Activated T-cell treated with anti-CD3 and anti-CD28 coated beads for 4 hours (primary cell): Measurements from ENCODE around the gene OGFOD3.
"Not testable (repeated sequence)": the region's sequence is repeated elsewhere in the genome, so short reads cannot be mapped to it uniquely, and the experiment has no call there.

Experiments used
- DNase-seq: peaks from one replicate; pipeline ENCODE4 v3.0.0-alpha.2; 2020

OGFOD3 gene

DNA sequence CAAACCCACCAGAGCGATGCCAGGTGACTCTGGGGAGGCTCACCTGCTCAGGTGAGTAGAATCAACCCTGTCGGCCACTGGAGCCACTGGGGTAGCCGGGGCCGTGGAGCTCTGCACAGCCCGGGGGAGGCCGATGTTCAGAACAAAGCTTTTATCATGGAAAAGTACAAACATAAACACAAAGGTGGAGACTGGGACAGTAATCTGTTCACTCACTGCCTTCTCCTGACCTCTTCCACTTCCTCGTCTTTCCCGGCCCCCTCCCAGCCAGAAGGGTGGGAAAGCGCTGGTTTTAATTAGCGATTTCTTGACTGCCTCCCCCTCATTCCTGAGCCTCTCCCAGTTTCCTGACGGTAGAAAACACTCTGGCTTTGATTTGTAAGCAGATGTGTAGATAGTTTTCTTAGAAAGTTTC lies 69.1 kb downstream of the OGFOD3 start:
- DNase-seq = no peak

GRCh38 chr17:82348866-82349265 lies 69.5 kb downstream of the OGFOD3 start:
- DNase-seq = no peak

GRCh38 chr17:82348434-82348833 lies 70.0 kb downstream of the OGFOD3 start:
- no peak for DNase-seq

DNA sequence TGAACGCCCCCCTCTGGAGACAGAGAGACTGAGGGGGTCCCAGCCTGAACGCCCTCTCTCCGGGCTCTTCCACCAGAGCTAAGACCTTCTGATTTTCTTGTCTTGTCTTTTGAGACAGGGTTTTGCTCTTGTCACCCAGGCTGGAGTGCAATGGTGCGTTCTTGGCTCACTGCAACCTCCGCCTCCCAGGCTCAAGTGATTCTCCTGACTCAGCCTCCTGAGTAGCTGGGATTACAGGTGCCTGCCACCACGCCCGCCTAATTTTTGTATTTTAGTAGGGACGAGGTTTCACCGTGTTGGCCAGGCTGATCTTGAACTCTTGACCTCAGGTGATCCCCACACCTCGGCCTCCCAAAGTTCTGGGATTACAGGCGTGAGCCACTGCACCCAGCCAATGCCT lies 70.4 kb downstream of the OGFOD3 start:
- DNase-seq = not testable (repeated sequence)

DNA sequence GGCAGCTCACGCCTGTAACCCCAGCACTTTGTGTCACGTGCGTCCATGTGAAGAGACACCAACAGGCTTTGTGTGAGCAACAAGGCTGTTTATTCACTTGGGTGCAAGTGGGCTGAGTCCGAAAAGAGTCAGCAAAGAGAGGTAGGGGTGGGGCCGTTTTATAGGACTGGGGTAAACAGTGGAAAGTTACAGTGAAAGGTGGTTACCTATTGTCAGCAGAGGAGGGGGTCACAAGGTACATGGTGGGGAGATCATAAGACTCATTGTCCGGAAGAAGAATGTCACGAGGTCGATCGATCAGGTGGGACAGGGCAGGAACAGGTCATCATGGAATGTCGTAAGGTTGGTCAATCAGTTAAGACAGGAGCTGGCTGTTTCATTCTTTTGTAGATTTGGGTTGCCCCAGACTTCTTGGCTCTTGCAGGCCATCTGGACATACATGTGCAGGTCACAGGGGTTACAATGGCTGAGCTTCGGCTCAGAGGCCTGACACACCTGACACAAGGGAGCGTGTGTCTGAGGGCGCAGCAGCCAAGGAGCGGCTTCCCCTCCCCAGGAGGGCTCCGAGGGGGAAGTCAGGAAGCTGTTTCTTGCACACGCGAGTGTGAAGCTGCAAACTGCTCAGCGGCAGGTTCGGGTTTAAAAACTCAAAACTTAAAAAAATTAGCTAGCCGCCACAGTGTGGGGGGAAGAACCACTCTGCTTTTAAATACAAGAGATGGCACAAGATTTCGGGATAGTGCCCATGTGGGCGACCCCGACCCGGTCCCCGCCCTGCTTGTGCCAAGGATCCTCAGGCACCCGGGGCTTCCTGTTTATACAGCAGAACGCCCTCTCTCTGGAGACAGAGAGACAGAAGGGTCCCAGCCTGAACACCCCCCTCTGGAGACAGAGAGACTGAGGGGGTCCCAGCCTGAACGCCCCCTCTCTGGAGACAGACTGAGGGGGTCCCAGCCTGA lies 71.8 kb downstream of the OGFOD3 start:
- DNase-seq = no peak

- DNase-seq = no peak
These were observed 73.0 kb downstream of the OGFOD3 start for GRCh38 chr17:82345151-82345976.

DNA sequence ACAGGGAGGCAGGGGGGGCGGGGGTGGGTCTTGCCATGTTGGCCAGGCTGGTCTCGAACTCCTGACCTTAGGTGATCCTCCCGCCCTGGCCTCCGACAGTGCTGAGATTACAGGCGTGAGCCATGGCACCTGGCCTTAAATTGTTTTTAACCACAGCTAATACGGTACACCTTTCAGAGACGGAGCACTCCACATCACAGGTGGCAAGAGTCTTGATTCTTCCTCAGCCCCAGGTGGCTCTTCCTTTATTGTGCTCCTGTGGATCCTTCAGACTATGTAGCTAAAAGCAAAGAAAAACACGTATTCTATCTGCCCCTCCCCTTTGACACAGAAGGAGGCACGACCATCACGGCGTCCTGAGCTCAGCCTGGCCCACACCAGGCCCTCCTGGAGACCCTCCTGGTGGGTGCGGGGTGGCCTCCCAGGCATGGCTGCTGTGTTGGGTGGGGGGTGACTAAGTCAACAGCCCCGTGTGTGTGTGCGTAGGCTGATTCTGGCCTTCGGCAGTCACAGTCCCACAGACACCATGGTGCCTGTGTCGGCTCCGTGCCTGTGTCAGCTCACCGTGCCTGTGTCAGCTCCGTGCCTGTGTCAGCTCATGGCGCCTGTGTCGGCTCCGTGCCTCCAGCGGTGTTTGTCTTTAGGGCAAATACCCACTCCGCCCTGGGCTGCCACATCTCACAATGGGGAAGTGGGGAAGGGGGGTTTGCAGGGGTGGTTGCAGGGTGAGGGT lies 74.0 kb downstream of the OGFOD3 start:
- no peak for DNase-seq

DNA sequence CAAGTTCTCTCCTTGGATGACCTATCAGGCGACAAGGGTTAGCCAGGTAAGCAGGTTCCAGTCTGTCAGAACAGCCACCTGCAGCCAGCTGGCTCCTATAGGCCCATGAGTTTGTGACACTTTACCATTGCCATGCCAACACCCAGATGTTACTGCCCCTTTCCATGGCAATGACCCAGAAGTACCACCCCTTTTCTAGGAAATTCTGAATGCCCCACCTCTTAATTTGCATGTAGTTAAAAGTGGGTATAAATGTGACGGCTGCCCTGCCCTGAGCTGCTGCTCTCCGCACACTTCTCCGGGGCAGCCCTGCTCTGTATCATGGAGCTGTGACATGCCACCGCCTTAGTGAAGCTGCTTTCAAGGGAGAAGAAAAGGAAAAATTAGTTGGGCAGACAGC lies 74.8 kb downstream of the OGFOD3 start:
- DNase-seq = no peak

DNA sequence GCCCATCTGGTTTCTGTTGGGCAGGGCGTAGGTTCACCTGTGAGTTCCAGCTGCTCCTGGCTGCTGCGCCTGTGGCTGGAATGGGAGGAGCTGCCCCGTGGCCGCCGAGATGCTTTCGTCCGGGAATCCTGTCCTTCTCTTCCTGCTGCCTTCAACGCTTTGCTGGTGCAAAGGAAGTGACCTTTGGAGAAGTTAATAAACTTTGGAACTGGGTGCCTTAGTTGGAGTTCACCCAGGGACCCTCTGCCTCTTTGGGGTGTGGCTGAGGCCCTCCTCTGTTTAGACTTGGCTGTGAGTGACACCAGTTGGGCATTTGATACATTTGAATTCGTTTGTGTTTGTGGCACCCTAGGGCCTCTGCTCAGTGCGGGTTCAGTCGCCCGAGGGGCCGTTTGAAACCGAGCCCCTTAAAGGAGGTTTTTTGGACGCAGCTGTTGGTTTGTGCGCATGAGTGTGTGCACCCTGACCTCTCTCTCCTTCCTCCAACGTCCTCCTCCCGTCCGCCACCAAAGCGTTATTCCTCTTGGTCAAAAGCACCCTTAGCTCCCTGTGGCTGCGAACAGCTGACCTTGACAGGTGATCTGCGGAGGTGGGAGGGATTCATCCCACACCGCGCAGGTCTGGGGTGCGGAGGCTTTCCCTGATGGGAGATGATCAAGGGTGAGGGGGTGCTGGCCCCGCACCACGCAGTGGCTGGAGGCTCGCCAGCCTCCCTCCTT lies 75.9 kb downstream of the OGFOD3 start:
- no peak for DNase-seq

DNA sequence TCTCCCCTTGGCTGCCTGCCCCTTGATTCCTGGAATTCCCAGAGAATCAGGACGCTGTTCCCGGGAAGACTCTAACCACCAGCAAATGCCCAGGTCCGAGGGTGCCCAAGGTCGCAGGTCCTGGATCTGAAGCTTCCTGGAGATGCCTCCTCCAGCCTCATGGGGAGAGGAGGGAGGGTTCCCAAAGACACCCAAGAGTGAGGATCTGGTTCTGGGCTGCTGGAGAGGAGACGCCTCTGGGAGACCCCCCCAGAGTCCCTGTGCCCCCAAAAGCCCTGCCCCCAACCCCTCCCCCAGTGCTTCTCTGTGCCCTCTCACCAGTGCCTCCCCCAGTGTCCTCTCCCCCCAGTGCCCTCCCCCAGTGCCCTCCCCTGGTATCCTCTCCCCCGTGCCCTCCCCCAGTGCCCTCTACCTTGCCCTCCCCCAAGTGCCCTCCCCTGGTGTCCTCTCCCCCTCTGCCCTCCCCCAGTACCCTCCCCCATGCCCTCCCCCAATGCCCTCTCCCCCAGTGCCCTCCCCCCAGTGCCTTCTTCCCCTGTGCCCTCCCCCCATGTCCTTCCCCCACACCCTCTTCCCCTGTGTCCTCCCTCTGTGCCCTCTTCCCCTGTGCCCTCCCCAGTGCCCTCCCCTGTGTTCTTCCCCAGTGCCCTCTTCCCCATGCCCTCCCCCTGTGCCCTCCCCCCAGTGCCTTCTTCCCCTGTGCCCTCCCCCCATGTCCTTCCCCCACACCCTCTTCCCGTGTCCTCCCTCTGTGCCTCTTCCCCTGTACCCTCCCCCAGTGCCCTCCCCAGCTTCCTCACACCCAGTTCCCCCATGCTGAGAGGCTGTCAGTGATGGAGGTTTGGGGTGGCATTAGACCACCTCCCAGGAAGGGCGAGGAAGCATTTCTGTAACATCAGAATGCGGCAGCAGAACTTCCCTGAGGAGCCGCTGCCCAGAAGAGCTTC lies 78.5 kb downstream of the OGFOD3 start:
- no peak for DNase-seq
